HEK293 (cell line): ENCODE data around the gene SCPEP1.
A peak's percentile ranks its signal among the peaks of the same experiment; 100 is the strongest.

Source experiments
- BCL11B ChIP-seq: fragments of 450-650 bp; formaldehyde crosslinking; IDR thresholded peaks from 2 replicates; pipeline ENCODE4 v1.5.1; 2016; ENCODE audit warnings: low read depth, missing biosample characterization, missing genetic modification characterization
- GFI1B ChIP-seq: fragments of 450-650 bp; formaldehyde crosslinking; IDR thresholded peaks from 2 replicates; pipeline ENCODE4 v1.5.1; 2016; ENCODE audit warnings: missing biosample characterization, missing genetic modification characterization
- IKZF3 ChIP-seq: fragments of 450-650 bp; IDR thresholded peaks from 2 replicates; pipeline ENCODE4 v1.5.0; 2018; ENCODE audit warnings: missing biosample characterization, mild to moderate bottlenecking, missing genetic modification characterization, moderate library complexity
- KLF1 ChIP-seq: fragments of 450-650 bp; formaldehyde crosslinking; IDR thresholded peaks from 2 replicates; pipeline ENCODE4 v1.5.1; 2016; ENCODE audit warnings: missing biosample characterization, missing genetic modification characterization
- KLF16 ChIP-seq: fragments of 450-650 bp; formaldehyde crosslinking; IDR thresholded peaks from 2 replicates; pipeline ENCODE4 v1.5.1; 2017; ENCODE audit warnings: missing biosample characterization, missing genetic modification characterization
- MEIS1 ChIP-seq: sonication (generic); formaldehyde crosslinking; IDR thresholded peaks from 2 replicates; pipeline ENCODE4 v1.8.1; 2022; ENCODE audit warnings: missing genetic modification reagents, mild to moderate bottlenecking, borderline replicate concordance
- MZF1 ChIP-seq: fragments of 450-650 bp; formaldehyde crosslinking; IDR thresholded peaks from 2 replicates; pipeline ENCODE4 v1.5.1; 2017; ENCODE audit warnings: missing biosample characterization, missing genetic modification characterization, borderline replicate concordance
- OSR2 ChIP-seq: fragments of 450-650 bp; formaldehyde crosslinking; IDR thresholded peaks from 2 replicates; pipeline ENCODE4 v1.5.1; 2016; ENCODE audit warnings: missing biosample characterization, missing genetic modification characterization
- SCRT2 ChIP-seq: fragments of 450-650 bp; formaldehyde crosslinking; IDR thresholded peaks from 2 replicates; pipeline ENCODE4 v1.5.1; 2016; ENCODE audit warnings: missing biosample characterization, missing genetic modification characterization
- SP2 ChIP-seq: fragments of 450-650 bp; formaldehyde crosslinking; IDR thresholded peaks from 2 replicates; pipeline ENCODE4 v1.5.1; 2016; ENCODE audit warnings: missing biosample characterization, missing genetic modification characterization
- ZBTB7A ChIP-seq: fragments of 450-650 bp; formaldehyde crosslinking; IDR thresholded peaks from 2 replicates; pipeline ENCODE4 v1.5.1; 2016; ENCODE audit warnings: low read depth, missing biosample characterization, missing genetic modification characterization
- ZNF138 ChIP-seq: fragments of 450-650 bp; formaldehyde crosslinking; IDR thresholded peaks from 2 replicates; pipeline ENCODE4 v1.5.1; 2016; ENCODE audit warnings: missing biosample characterization, missing genetic modification characterization, borderline replicate concordance
- ZNF24 ChIP-seq: fragments of 450-650 bp; formaldehyde crosslinking; IDR thresholded peaks from 2 replicates; pipeline ENCODE4 v1.5.1; 2016; ENCODE audit warnings: missing biosample characterization, missing genetic modification characterization
- ZNF292 ChIP-seq: fragments of 450-650 bp; formaldehyde crosslinking; IDR thresholded peaks from 2 replicates; pipeline ENCODE4 v1.5.1; 2016; ENCODE audit warnings: low read depth, missing biosample characterization, missing genetic modification characterization, borderline replicate concordance
- ZNF324 ChIP-seq: fragments of 450-650 bp; formaldehyde crosslinking; IDR thresholded peaks from 2 replicates; pipeline ENCODE4 v1.5.1; 2016; ENCODE audit warnings: missing biosample characterization, missing genetic modification characterization
- ZNF416 ChIP-seq: fragments of 450-650 bp; formaldehyde crosslinking; IDR thresholded peaks from 2 replicates; pipeline ENCODE4 v1.5.1; 2016; ENCODE audit warnings: missing biosample characterization, missing genetic modification characterization
- ZNF561 ChIP-seq: fragments of 450-650 bp; IDR thresholded peaks from 2 replicates; pipeline ENCODE4 v1.5.1; 2018; ENCODE audit warnings: missing biosample characterization, missing genetic modification characterization, borderline replicate concordance
- ZNF571 ChIP-seq: fragments of 450-650 bp; formaldehyde crosslinking; IDR thresholded peaks from 2 replicates; pipeline ENCODE4 v1.5.0; 2017; ENCODE audit warnings: missing biosample characterization, missing genetic modification characterization
- ZNF623 ChIP-seq: fragments of 450-650 bp; formaldehyde crosslinking; IDR thresholded peaks from 2 replicates; pipeline ENCODE4 v1.5.1; 2016; ENCODE audit warnings: missing biosample characterization, missing genetic modification characterization
- ZNF629 ChIP-seq: fragments of 450-650 bp; formaldehyde crosslinking; IDR thresholded peaks from 2 replicates; pipeline ENCODE4 v1.5.1; 2017; ENCODE audit warnings: missing biosample characterization, missing genetic modification characterization
- ZNF660 ChIP-seq: fragments of 450-650 bp; IDR thresholded peaks from 2 replicates; pipeline ENCODE4 v1.5.1; 2018; ENCODE audit warnings: missing biosample characterization, mild to moderate bottlenecking, missing genetic modification characterization
- ZNF677 ChIP-seq: fragments of 450-650 bp; IDR thresholded peaks from 2 replicates; pipeline ENCODE4 v1.5.0; 2018; ENCODE audit warnings: missing biosample characterization, mild to moderate bottlenecking, missing genetic modification characterization, moderate library complexity
- ZSCAN30 ChIP-seq: fragments of 450-650 bp; IDR thresholded peaks from 2 replicates; pipeline ENCODE4 v1.5.1; 2018; ENCODE audit warnings: missing biosample characterization, mild to moderate bottlenecking, missing genetic modification characterization, moderate library complexity
- TF ChIP-seq, protein P1 (sequence below): fragments of 450-650 bp; formaldehyde crosslinking; optimal IDR thresholded peaks from 2 replicates; pipeline ENCODE3; 2016; ENCODE audit warnings: missing biosample characterization, mild to moderate bottlenecking, missing genetic modification characterization
- TF ChIP-seq, protein P2 (sequence below): fragments of 450-650 bp; formaldehyde crosslinking; IDR thresholded peaks from 2 replicates; pipeline ENCODE4 v1.5.1; 2016; ENCODE audit warnings: missing biosample characterization, missing genetic modification characterization, borderline replicate concordance
- TF ChIP-seq, protein P3 (sequence below): fragments of 450-650 bp; formaldehyde crosslinking; IDR thresholded peaks from 2 replicates; pipeline ENCODE4 v1.5.1; 2016; ENCODE audit warnings: missing biosample characterization, missing genetic modification characterization
- TF ChIP-seq, protein P4 (sequence below): fragments of 450-650 bp; formaldehyde crosslinking; IDR thresholded peaks from 2 replicates; pipeline ENCODE4 v1.5.1; 2017; ENCODE audit warnings: missing biosample characterization, missing genetic modification characterization
- TF ChIP-seq, protein P5 (sequence below): IDR thresholded peaks from 2 replicates; pipeline ENCODE4 v1.6.1; 2011; ENCODE audit warnings: mild to moderate bottlenecking, low read depth, low read length, borderline replicate concordance
- TF ChIP-seq, protein P6 (sequence below): fragments of 450-650 bp; formaldehyde crosslinking; IDR thresholded peaks from 2 replicates; pipeline ENCODE4 v1.5.1; 2016; ENCODE audit warnings: missing biosample characterization, missing genetic modification characterization

Gene SCPEP1

DNA sequence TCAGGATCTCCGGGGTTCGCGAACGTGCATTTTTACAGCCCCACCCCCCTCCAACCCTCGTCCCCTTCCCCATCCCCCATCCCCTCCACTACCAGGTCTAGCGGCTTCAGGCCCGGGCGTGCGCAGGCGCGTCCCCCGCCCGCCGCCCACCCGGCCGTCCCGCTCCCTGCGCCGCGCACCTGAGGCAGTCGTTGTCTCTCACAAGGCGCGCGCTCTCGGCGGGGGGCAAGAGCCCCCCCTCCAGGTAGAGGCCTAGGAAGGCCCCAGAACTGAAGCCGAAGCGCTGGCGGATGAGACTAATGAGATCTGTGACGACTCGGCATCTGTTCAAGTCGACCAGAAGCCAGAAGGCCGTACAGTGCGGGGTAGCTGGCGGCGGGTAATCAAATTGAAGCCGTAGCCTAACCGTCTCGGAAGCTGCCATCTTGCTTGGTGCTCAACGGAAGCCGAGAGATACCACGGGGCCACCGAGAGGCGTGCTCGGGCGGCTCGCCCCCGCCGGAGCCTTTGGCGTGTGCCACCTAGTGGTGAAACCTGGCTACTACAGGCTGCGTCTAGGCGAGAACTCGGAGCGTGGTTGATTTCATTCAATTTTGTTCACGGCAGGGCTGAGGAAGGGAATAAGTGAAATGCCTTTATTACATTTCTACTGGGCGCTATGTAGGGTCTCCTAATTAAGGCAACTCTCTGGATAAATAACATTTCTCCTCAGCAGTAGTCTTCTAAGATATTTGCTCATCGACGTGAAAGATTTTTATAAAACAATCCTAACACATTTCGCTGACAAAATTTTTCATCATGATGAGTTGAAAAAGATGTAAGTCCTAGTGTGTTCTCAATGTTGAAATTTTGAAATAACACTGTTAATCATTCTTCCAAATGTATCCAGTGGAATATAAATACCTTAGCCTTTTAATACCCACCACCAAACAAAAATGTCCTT, 17.1 kb upstream of the SCPEP1 start, which contains the start of gene COIL (continued):
- TF ChIP-seq ZNF324 (tag by site-specific recombination) (peak; percentile 92; the same call in 1 of the 2 replicates), ZNF292 (tag by site-specific recombination) (no peak), OSR2 (tag by site-specific recombination) (peak; percentile 87), KLF16 (tag by site-specific recombination) (peak; percentile 81), KLF1 (tag by site-specific recombination) (peak; percentile 20; the same call in 1 of the 2 replicates), ZNF660 (tag by site-specific recombination) (peak; percentile 96; the same call in 1 of the 2 replicates), ZNF623 (no peak), ZNF677 (tag by site-specific recombination) (no peak), ZNF138 (tag by site-specific recombination) (no peak), ZNF629 (peak; percentile 67), SCRT2 (no peak; the same call in 1 of the 2 replicates), ZNF571 (tag by site-specific recombination) (no peak), ZNF24 (peak; percentile 61), ZNF416 (no peak), ZBTB7A (tag by site-specific recombination) (no peak; the same call in 1 of the 2 replicates), BCL11B (tag by site-specific recombination) (no peak), ZNF561 (tag by site-specific recombination) (peak; percentile 89), IKZF3 (tag by site-specific recombination) (no peak), MEIS1 (CRISPR knock-in tag) (no peak), ZSCAN30 (peak; percentile 95), SP2 (tag by site-specific recombination) (peak; percentile 13; the same call in 1 of the 2 replicates), GFI1B (tag by site-specific recombination) (no peak), MZF1 (tag by site-specific recombination) (no peak)
- TF ChIP-seq, protein P1, sequence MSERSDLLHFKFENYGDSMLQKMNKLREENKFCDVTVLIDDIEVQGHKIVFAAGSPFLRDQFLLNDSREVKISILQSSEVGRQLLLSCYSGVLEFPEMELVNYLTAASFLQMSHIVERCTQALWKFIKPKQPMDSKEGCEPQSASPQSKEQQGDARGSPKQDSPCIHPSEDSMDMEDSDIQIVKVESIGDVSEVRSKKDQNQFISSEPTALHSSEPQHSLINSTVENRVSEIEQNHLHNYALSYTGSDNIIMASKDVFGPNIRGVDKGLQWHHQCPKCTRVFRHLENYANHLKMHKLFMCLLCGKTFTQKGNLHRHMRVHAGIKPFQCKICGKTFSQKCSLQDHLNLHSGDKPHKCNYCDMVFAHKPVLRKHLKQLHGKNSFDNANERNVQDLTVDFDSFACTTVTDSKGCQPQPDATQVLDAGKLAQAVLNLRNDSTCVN (tag by site-specific recombination): peak; percentile 98
- TF ChIP-seq, protein P2, sequence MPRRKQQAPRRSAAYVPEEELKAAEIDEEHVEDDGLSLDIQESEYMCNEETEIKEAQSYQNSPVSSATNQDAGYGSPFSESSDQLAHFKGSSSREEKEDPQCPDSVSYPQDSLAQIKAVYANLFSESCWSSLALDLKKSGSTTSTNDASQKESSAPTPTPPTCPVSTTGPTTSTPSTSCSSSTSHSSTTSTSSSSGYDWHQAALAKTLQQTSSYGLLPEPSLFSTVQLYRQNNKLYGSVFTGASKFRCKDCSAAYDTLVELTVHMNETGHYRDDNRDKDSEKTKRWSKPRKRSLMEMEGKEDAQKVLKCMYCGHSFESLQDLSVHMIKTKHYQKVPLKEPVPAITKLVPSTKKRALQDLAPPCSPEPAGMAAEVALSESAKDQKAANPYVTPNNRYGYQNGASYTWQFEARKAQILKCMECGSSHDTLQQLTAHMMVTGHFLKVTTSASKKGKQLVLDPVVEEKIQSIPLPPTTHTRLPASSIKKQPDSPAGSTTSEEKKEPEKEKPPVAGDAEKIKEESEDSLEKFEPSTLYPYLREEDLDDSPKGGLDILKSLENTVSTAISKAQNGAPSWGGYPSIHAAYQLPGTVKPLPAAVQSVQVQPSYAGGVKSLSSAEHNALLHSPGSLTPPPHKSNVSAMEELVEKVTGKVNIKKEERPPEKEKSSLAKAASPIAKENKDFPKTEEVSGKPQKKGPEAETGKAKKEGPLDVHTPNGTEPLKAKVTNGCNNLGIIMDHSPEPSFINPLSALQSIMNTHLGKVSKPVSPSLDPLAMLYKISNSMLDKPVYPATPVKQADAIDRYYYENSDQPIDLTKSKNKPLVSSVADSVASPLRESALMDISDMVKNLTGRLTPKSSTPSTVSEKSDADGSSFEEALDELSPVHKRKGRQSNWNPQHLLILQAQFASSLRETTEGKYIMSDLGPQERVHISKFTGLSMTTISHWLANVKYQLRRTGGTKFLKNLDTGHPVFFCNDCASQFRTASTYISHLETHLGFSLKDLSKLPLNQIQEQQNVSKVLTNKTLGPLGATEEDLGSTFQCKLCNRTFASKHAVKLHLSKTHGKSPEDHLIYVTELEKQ (tag by site-specific recombination): peak; percentile 18; the same call in 1 of the 2 replicates
- TF ChIP-seq, protein P3, sequence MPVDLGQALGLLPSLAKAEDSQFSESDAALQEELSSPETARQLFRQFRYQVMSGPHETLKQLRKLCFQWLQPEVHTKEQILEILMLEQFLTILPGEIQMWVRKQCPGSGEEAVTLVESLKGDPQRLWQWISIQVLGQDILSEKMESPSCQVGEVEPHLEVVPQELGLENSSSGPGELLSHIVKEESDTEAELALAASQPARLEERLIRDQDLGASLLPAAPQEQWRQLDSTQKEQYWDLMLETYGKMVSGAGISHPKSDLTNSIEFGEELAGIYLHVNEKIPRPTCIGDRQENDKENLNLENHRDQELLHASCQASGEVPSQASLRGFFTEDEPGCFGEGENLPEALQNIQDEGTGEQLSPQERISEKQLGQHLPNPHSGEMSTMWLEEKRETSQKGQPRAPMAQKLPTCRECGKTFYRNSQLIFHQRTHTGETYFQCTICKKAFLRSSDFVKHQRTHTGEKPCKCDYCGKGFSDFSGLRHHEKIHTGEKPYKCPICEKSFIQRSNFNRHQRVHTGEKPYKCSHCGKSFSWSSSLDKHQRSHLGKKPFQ: peak; percentile 48; the same call in 1 of the 2 replicates
- TF ChIP-seq, protein P4, sequence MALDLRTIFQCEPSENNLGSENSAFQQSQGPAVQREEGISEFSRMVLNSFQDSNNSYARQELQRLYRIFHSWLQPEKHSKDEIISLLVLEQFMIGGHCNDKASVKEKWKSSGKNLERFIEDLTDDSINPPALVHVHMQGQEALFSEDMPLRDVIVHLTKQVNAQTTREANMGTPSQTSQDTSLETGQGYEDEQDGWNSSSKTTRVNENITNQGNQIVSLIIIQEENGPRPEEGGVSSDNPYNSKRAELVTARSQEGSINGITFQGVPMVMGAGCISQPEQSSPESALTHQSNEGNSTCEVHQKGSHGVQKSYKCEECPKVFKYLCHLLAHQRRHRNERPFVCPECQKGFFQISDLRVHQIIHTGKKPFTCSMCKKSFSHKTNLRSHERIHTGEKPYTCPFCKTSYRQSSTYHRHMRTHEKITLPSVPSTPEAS (tag by site-specific recombination): peak; percentile 53; the same call in 1 of the 2 replicates
- TF ChIP-seq, protein P5, sequence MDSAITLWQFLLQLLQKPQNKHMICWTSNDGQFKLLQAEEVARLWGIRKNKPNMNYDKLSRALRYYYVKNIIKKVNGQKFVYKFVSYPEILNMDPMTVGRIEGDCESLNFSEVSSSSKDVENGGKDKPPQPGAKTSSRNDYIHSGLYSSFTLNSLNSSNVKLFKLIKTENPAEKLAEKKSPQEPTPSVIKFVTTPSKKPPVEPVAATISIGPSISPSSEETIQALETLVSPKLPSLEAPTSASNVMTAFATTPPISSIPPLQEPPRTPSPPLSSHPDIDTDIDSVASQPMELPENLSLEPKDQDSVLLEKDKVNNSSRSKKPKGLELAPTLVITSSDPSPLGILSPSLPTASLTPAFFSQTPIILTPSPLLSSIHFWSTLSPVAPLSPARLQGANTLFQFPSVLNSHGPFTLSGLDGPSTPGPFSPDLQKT: no peak
- TF ChIP-seq, protein P6, sequence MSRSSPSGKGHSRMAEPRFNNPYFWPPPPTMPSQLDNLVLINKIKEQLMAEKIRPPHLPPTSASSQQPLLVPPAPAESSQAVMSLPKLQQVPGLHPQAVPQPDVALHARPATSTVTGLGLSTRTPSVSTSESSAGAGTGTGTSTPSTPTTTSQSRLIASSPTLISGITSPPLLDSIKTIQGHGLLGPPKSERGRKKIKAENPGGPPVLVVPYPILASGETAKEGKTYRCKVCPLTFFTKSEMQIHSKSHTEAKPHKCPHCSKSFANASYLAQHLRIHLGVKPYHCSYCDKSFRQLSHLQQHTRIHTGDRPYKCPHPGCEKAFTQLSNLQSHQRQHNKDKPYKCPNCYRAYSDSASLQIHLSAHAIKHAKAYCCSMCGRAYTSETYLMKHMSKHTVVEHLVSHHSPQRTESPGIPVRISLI (tag by site-specific recombination): no peak
